LNCaP clone FGC (cell line): ENCODE data around the gene PUM2.
A peak's percentile ranks its signal among the peaks of the same experiment; 100 is the strongest.

Source experiments
- DNase-seq: peaks from one replicate; pipeline ENCODE4 v3.0.0-alpha.2; 2011; ENCODE audit warnings: low read depth
- H3K4me3 ChIP-seq: 2 replicates; pipeline ENCODE4 v1.5.1; 2011; ENCODE audit warnings: mild to moderate bottlenecking, low read depth, low read length, control low read depth
- CTCF ChIP-seq: IDR thresholded peaks from 2 replicates; pipeline ENCODE4 v1.5.1; 2012; ENCODE audit warnings: mild to moderate bottlenecking; ENCODE audit not compliant: control insufficient read depth, insufficient read depth; ENCODE audit errors: extremely low read depth

PUM2 gene

GRCh38 chr2:20213651-20214565 lies 136.7 kb downstream of the PUM2 start:
- no peak for DNase-seq

GRCh38 chr2:20212871-20213503 lies 137.7 kb downstream of the PUM2 start:
- no peak for TF ChIP-seq CTCF
- peak; percentile 77 for DNase-seq
- H3K4me3 ChIP-seq, result no peak overlapping the region; the same call in 1 of the 2 replicates

More at GRCh38 chr2:20213651-20214565, 136.7 kb downstream of the PUM2 start:
- H3K4me3 ChIP-seq, result no peak overlapping the region; the same call in 1 of the 2 replicates
- no peak for TF ChIP-seq CTCF

GRCh38 chr2:20212459-20212870 lies 138.2 kb downstream of the PUM2 start:
- no peak for TF ChIP-seq CTCF
- DNase-seq, result no peak
- no peak overlapping the region for H3K4me3 ChIP-seq

DNA sequence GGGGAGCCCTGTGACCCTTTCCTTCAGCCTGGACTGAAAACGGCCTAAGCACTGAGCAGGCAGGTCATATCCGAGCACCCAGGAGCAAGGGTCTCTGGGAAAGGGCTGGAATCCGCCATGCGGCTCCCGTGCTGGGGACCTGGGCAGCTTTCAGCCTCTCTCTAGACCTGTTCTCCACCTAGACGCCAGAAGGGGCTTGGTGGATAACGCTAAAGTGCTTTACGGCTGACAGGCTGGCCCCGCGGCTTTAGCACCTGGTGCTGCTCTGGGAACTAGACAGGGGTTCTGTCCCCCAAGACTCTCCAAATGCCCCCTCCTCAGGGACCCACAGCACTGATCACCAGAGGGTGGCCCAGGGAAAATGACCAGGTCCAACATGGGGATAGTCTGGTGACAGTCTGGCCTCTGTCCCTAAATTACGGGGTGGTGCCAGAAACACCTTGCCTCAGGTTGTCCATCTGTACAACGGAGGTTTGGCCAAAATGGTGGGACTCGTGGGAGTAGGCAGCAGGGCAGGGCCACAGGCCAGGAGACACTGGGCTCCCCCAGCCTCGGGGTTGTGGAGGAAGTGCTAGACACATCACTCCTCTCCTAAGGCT lies 138.7 kb downstream of the PUM2 start:
- no peak for TF ChIP-seq CTCF
- no peak for DNase-seq
- H3K4me3 ChIP-seq, result no peak overlapping the region

GRCh38 chr2:20211420-20211819 lies 139.2 kb downstream of the PUM2 start:
- no peak for TF ChIP-seq CTCF
- no peak overlapping the region for H3K4me3 ChIP-seq
- DNase-seq, result no peak

GRCh38 chr2:20210462-20210861 lies 140.2 kb downstream of the PUM2 start:
- no peak overlapping the region for H3K4me3 ChIP-seq
- no peak for TF ChIP-seq CTCF
- no peak for DNase-seq
